Naive B cell (primary cell): Measurements from ENCODE around the gene NGEF. TPM values are rescaled to one million over a fixed set of nuclear protein-coding genes. Genes with fewer than 3 reads are reported as not detected.

Source experiments
- ATAC-seq, 2 donors: fragments of 150-1000 bp; cut with Tn5 transposase; 2 replicates each; pipeline ENCODE4 v1.10.0; 2021; ENCODE audit warnings: low read depth in 2 of 2, mild to moderate bottlenecking in 2 of 2, moderate library complexity in 2 of 2
- DNase-seq: peaks from one replicate; pipeline ENCODE4 v3.0.0; 2022
- H3K27ac Mint-ChIP-seq, 6 donors: one replicate each; pipeline ENCODE4 v1.8.0; 2020 to 2022; ENCODE audit warnings: mild to moderate bottlenecking in 6 of 6, mixed read lengths in 6 of 6, moderate library complexity in 5 of 6, inconsistent platforms in 2 of 6
- H3K27me3 Mint-ChIP-seq, 3 donors: one replicate each; pipeline ENCODE4 v1.8.0; 2021 to 2022; ENCODE audit warnings: mixed read lengths in 3 of 3, mild to moderate bottlenecking in 1 of 3
- H3K36me3 Mint-ChIP-seq, 2 donors: one replicate each; pipeline ENCODE4 v1.8.0; 2020 to 2022; ENCODE audit warnings: mixed read lengths in 2 of 2, inconsistent platforms in 1 of 2, mild to moderate bottlenecking in 1 of 2
- H3K4me1 Mint-ChIP-seq, 3 donors: one replicate each; pipeline ENCODE4 v1.8.0; 2020 to 2022; ENCODE audit warnings: mixed read lengths in 3 of 3, inconsistent platforms in 1 of 3, mild to moderate bottlenecking in 1 of 3, moderate library complexity in 1 of 3
- H3K4me3 Mint-ChIP-seq, 8 donors: one replicate each; pipeline ENCODE4 v1.8.0; 2020 to 2022; ENCODE audit warnings: mild to moderate bottlenecking in 8 of 8, mixed read lengths in 8 of 8, moderate library complexity in 8 of 8, inconsistent platforms in 2 of 8
- H3K9me3 Mint-ChIP-seq, 7 donors: one replicate each; pipeline ENCODE4 v1.8.0; 2020 to 2022; ENCODE audit warnings: mixed read lengths in 7 of 7, mild to moderate bottlenecking in 5 of 7, inconsistent platforms in 2 of 7, moderate library complexity in 1 of 7
- polyA plus RNA-seq, 6 donors: library from polyadenylated mRNA; unstranded; fragments of 300-500 nt; fragmentation: Illumina TruSeq; gene quantifications; one replicate each; pipeline ENCODE4 v1.2.3, GENCODE V29; 2021; ENCODE audit warnings: low read depth in 6 of 6

Gene NGEF
- polyA plus RNA-seq, 6 donors from 2014 or later = 0.74 TPM; not detected in 5

DNA sequence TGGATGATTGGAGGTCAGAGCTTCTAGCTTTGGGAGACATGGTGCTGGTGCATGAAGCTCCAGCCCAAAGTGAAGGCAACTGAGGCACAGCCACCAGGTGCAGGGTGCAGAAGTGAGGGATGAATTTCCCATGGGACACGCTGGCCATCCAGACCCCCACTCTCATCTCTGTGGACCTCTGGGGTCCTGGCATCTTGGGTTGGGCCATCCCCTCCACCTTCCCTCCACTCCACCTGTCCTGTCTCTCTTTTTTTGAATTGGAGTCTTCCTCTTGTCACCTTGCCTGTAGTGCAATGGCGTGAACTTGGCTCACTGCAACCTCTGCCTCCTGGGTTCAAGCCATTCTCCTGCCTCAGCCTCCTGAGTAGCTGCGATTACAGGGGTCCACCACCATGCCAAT is 3.4 kb downstream of the NGEF start:
- no peak overlapping the region for H3K4me3 Mint-ChIP-seq
- H3K9me3 Mint-ChIP-seq = peaks cover 0 to 2% (median 0%) of the 10 kb centered on the region in 7 donors
- peak overlapping the region in 1 of 6 donors; percentile 38 for H3K27ac Mint-ChIP-seq
- ATAC-seq (no peak), DNase-seq (no peak)
- peaks cover 11 to 18% (median 12%) of the 10 kb centered on the region in 3 donors for H3K4me1 Mint-ChIP-seq
- H3K27me3 Mint-ChIP-seq = peaks cover 16 to 35% (median 17%) of the 10 kb centered on the region in 3 donors
- peaks cover 0 to 2% of the 10 kb centered on the region in 2 donors for H3K36me3 Mint-ChIP-seq

- no peak overlapping the region for H3K27ac Mint-ChIP-seq
- no peak overlapping the region for H3K4me3 Mint-ChIP-seq
- no peak for ATAC-seq
- H3K27me3 Mint-ChIP-seq = peaks cover 16 to 51% (median 17%) of the 10 kb centered on the region in 3 donors
- no peaks in the 10 kb centered on the region for H3K36me3 Mint-ChIP-seq
- H3K4me1 Mint-ChIP-seq = peaks cover 12 to 17% (median 16%) of the 10 kb centered on the region in 3 donors
- no peaks in the 10 kb centered on the region for H3K9me3 Mint-ChIP-seq
- no peak for DNase-seq
Observed at GRCh38 chr2:233007739-233008138, 5.3 kb downstream of the NGEF start.

GRCh38 chr2:233007270-233007669 is 5.8 kb downstream of the NGEF start:
- DNase-seq (no peak), ATAC-seq (no peak)
- Mint-ChIP-seq H3K4me1 (peaks cover 9 to 13% (median 13%) of the 10 kb centered on the region in 3 donors), H3K27ac (peak overlapping the region in 1 of 6 donors; percentile 21), H3K36me3 (no peaks in the 10 kb centered on the region), H3K9me3 (no peaks in the 10 kb centered on the region), H3K4me3 (no peak overlapping the region), H3K27me3 (peaks cover 16 to 51% (median 17%) of the 10 kb centered on the region in 3 donors)

- no peak overlapping the region for H3K27ac Mint-ChIP-seq
- H3K4me3 Mint-ChIP-seq = no peak overlapping the region
- no peak for DNase-seq
- H3K4me1 Mint-ChIP-seq = peaks cover 3 to 7% (median 7%) of the 10 kb centered on the region in 3 donors
- no peaks in the 10 kb centered on the region for H3K9me3 Mint-ChIP-seq
- no peak for ATAC-seq
- H3K27me3 Mint-ChIP-seq = peaks cover 14 to 45% (median 15%) of the 10 kb centered on the region in 3 donors
- no peaks in the 10 kb centered on the region for H3K36me3 Mint-ChIP-seq
Observed at GRCh38 chr2:233006648-233007047, 6.4 kb downstream of the NGEF start.

DNA sequence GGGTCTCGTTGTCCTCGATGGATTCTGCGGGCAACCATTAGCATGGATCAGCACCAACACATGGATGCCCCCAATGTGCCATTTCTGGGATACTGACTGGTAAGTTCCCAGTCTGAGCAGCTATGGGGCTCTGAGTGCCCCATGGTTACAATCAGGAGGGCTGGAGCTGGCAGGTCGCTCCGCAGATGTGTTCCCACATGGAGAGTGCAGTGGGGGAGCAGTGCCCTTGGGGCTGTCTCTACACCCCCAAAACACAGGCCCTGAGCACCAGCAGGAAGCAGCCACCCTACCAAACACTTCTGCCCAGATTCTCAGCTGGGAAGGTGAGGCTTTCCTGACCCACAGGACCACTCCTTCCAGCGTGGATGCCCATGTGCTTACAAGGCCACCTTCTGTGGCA is 8.0 kb downstream of the NGEF start:
- Mint-ChIP-seq H3K4me1 (peaks cover 0 to 5% (median 0%) of the 10 kb centered on the region in 3 donors), H3K36me3 (no peaks in the 10 kb centered on the region), H3K9me3 (no peaks in the 10 kb centered on the region), H3K4me3 (no peak overlapping the region), H3K27me3 (peaks cover under 1 to 37% (median 10%) of the 10 kb centered on the region in 3 donors), H3K27ac (no peak overlapping the region)
- DNase-seq (no peak), ATAC-seq (no peak)

DNA sequence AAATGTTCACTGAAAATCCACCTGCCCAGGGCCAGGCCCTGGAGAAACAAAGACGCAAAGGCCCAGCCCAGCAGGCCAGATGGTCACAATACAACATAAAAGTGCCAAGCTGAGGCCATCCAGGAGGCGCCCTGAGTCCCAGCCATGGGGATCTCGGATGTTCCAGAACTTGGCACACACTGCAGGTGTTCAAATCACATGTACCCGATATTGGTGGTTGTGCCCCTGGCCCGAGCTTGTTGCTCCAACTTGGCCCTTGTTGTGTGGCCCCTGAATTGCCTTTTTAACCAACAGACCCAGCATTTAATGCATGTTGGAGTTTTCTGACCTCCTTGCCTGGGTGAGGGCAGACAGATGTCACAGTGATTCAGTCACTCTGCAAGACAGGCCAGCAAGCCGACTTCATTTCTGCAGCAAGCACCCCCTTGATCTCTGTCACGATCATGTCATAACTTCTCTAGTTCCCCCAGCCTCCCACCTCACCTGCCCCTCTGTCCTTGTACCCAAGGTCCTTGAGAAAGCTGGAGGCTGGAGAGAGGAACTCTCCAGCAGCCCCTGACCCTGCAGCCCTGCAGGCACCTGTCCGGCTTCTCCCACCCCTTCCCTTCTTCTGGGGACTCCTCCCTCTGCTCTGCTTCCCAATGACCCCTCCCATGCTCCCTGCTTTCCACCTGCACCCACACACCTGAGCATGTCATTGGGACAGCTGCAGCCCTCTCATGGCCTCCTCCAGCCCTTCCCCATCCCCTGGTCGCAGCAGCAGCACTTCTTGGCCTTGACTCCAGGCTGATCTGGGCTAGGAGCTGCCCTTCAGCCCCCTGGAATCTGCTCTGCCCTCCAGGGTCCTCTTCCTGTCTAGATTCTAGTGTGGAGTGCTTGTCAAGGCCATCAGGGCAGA is 9.1 kb downstream of the NGEF start:
- no peak overlapping the region for H3K4me3 Mint-ChIP-seq
- H3K27me3 Mint-ChIP-seq = peaks cover 5 to 33% (median 10%) of the 10 kb centered on the region in 3 donors
- H3K9me3 Mint-ChIP-seq = no peaks in the 10 kb centered on the region
- DNase-seq (no peak), ATAC-seq (no peak)
- peak overlapping the region in 2 of 6 donors; percentile 0 to 38 for H3K27ac Mint-ChIP-seq
- peaks cover 0 to 5% (median 0%) of the 10 kb centered on the region in 3 donors for H3K4me1 Mint-ChIP-seq
- no peaks in the 10 kb centered on the region for H3K36me3 Mint-ChIP-seq

DNA sequence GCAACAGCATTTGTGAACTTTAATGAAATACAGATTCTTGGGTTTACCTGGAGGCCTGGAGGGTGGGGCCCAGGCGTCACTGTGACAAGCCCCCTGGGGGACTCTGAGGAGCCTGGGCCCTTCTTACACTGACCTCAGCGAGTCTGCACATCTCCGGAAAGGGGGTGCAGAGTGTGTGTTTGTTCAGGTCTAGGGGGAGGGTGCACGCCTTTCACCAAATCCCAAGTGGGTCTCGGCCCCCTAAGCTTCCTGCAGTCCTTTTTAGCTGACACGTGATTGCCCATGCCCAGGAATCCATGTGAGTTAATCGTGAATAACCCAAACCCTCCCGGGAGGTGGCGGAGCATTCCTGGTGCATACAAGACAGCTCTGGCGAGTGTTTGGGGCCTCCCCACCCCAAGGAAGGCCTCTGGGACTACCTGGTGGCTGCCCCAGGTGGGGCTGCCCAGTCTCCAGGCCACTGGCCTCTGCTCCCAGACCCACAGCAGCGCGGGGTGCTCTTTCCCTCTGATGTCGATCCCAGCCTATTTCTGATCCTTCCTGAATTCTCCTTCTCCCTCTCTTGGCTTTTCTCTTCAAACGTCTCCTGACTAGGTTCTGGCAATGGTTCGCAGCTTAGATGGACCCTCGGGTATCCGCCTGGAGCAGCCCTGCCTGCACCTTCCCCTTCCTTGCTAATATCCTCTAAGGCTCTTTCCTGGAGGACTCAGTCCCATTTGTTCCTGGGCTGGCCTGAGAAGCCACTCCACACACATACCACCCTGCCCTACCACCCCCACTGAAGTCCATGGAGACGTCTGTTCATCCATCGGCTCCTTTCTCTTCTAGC is 10.0 kb downstream of the NGEF start:
- H3K4me1 Mint-ChIP-seq = peaks cover 0 to 5% (median 0%) of the 10 kb centered on the region in 3 donors
- ATAC-seq = no peak
- no peak for DNase-seq
- H3K4me3 Mint-ChIP-seq = no peak overlapping the region
- peaks cover 5 to 33% (median 7%) of the 10 kb centered on the region in 3 donors for H3K27me3 Mint-ChIP-seq
- no peaks in the 10 kb centered on the region for H3K9me3 Mint-ChIP-seq
- no peaks in the 10 kb centered on the region for H3K36me3 Mint-ChIP-seq
- peak overlapping the region in 1 of 6 donors; percentile 0 for H3K27ac Mint-ChIP-seq

DNA sequence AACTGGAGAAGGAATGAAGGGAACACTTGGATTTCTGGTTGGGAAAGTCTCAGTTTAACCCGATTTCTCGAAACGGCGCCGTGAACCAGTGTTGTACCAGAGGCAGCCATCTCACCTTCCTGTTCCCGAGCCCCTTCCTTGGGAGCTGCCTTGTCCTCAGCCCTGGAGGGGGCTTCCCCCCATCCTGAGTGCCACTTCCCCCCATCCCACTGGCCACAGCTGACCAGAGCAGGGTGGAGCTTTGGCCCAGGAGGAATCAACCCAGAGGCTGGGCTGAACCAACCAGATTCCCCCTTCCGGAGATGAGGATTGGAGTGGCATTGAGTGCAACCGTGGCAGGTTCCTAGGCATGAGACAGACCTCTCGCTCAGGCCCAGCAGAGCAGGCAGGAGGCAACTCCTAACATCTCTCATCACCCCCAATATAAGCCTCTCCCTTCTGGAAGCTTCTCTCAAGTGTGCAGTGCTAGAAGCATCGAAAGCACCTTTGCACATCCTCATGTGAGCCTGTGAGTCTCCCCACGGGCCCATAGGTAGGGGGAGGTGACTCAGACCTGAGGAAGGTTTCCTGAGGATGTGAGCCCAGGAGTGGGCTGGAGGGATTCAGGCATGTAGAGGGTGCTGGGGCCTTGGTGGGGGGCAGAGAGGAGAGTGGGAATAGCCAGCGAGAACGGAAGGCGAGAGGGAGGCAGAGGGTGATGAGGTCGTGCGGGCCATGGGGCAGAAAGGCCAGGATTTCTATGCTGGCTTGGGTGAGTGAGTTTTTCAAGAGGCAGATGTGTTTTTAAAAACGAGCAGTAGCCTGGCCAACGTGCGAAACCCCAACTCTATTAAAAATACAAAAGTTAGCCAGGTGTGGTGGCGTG is 11.9 kb downstream of the NGEF start:
- peaks cover 5 to 38% (median 5%) of the 10 kb centered on the region in 3 donors for H3K27me3 Mint-ChIP-seq

DNA sequence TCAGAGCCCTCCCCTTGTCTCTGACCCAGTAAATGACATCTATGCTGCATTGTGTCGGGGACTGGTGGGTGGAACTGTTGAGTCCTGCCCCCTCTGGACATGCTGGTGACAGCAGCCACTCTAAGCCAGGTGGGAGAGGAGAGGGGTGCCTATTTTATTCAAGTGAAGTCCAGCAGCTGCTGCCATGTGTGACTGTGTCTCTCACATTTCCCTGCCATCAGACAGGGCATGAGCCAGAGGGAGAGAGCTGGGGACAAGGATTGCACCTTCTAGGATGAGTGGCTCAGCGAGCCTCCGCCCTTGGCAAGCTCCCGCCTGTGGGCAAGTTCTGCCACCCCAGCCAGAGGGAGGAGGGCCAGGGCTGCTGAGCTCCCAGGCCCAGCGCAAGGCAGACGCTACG is 13.7 kb downstream of the NGEF start:
- Mint-ChIP-seq H3K4me1 (peaks cover 0 to 7% (median 0%) of the 10 kb centered on the region in 3 donors), H3K36me3 (no peaks in the 10 kb centered on the region), H3K4me3 (no peak overlapping the region), H3K9me3 (no peaks in the 10 kb centered on the region), H3K27me3 (peaks cover 0 to 25% (median 5%) of the 10 kb centered on the region in 3 donors), H3K27ac (peak overlapping the region in 2 of 6 donors; percentile 64 to 75)
- DNase-seq (no peak), ATAC-seq (no peak)

More for the DNA sequence above, 11.9 kb downstream of the NGEF start:
- H3K4me1 Mint-ChIP-seq = peaks cover 0 to 9% (median 0%) of the 10 kb centered on the region in 3 donors
- DNase-seq (no peak), ATAC-seq (no peak)
- H3K9me3 Mint-ChIP-seq = no peaks in the 10 kb centered on the region
- peak overlapping the region in 1 of 6 donors; percentile 78 for H3K27ac Mint-ChIP-seq
- no peaks in the 10 kb centered on the region for H3K36me3 Mint-ChIP-seq
- H3K4me3 Mint-ChIP-seq = no peak overlapping the region

DNA sequence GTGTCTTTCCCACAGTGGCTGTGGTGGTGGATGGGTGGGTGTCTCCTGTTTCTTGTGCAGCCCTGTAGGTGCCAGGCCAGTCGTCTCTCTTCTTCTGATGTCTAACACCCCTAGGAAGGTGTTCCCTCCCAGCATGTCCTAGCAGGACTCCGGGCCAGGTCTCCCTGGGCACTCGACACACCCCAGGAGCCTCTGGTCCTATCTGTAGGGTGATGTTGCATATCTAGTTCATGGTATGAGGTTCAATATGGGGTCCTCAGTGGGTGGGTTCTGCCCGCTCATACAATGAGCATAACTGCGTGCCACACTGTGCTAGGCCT is 14.4 kb downstream of the NGEF start:
- peaks cover 0 to 4% (median 0%) of the 10 kb centered on the region in 3 donors for H3K4me1 Mint-ChIP-seq
- no peak for ATAC-seq
- no peaks in the 10 kb centered on the region for H3K36me3 Mint-ChIP-seq
- no peak for DNase-seq
- no peak overlapping the region for H3K27ac Mint-ChIP-seq
- no peaks in the 10 kb centered on the region for H3K9me3 Mint-ChIP-seq
- peaks cover 0 to 20% (median 5%) of the 10 kb centered on the region in 3 donors for H3K27me3 Mint-ChIP-seq
- H3K4me3 Mint-ChIP-seq = no peak overlapping the region

GRCh38 chr2:232997749-232998665 is 15.0 kb downstream of the NGEF start:
- DNase-seq (no peak), ATAC-seq (no peak)
- no peak overlapping the region for H3K4me3 Mint-ChIP-seq
- H3K36me3 Mint-ChIP-seq = no peaks in the 10 kb centered on the region
- H3K4me1 Mint-ChIP-seq = peaks cover 0 to 4% (median 0%) of the 10 kb centered on the region in 3 donors
- peak overlapping the region in 1 of 6 donors; percentile 70 for H3K27ac Mint-ChIP-seq
- peaks cover 0 to 13% (median 5%) of the 10 kb centered on the region in 3 donors for H3K27me3 Mint-ChIP-seq
- no peaks in the 10 kb centered on the region for H3K9me3 Mint-ChIP-seq

- Mint-ChIP-seq H3K27ac (no peak overlapping the region), H3K4me3 (no peak overlapping the region), H3K9me3 (no peaks in the 10 kb centered on the region), H3K36me3 (no peaks in the 10 kb centered on the region), H3K27me3 (peaks cover 0 to 7% (median 5%) of the 10 kb centered on the region in 3 donors), H3K4me1 (peaks cover 0 to 4% (median 0%) of the 10 kb centered on the region in 3 donors)
- DNase-seq = no peak
- ATAC-seq = no peak
Observed at GRCh38 chr2:232994446-232994845, 18.6 kb downstream of the NGEF start.
